Left ventricle myocardium inferior (tissue), 1 donor: ENCODE results near the gene DNAJC18. TPM values are rescaled to one million over a fixed set of nuclear protein-coding genes. Genes with fewer than 3 reads are reported as not detected.

Source experiments
- DNase-seq: peaks from one replicate; pipeline ENCODE4 v3.0.0-alpha.2; 2020
- H3K27ac ChIP-seq: fragments of 200-600 bp; replicated peaks from 2 replicates; pipeline ENCODE4 v1.8.0; 2021
- H3K27me3 ChIP-seq: fragments of 200-600 bp; 2 replicates; pipeline ENCODE4 v1.8.0; 2021; ENCODE audit warnings: low read depth
- H3K36me3 ChIP-seq: fragments of 200-600 bp; 2 replicates; pipeline ENCODE4 v1.8.0; 2021
- H3K4me1 ChIP-seq: fragments of 200-600 bp; 2 replicates; pipeline ENCODE4 v1.8.0; 2021
- H3K4me3 ChIP-seq: fragments of 200-600 bp; 2 replicates; pipeline ENCODE4 v1.8.0; 2021; ENCODE audit warnings: mild to moderate bottlenecking, moderate library complexity
- H3K9me3 ChIP-seq: fragments of 200-600 bp; replicated peaks from 2 replicates; pipeline ENCODE4 v1.8.0; 2021
- intact Hi-C: fragments of 100-400 bp; cut with micrococcal nuclease; formaldehyde crosslinking; loops from one replicate; pipeline ENCODE4 v1.11.0; 2022
- total RNA-seq: library from RNA; stranded (reverse); fragmentation: NEBNext Ultra II Directional; extraction: Animal tissue kit (Norgen Biotek cat#: 25700); gene quantifications from one replicate; pipeline ENCODE4 v1.2.1, GENCODE V29; 2021
- TF ChIP-seq, protein P1 (sequence below): fragments of 200-600 bp; IDR thresholded peaks from 2 replicates; pipeline ENCODE4 v1.8.0; 2021; ENCODE audit warnings: antibody characterized with exemption, mild to moderate bottlenecking, borderline replicate concordance
- donor health status: DM: no; HTN: yes; CAD: no; lungs with severe emphysema.

DNAJC18 gene
- total RNA-seq, 1 donor from 2014 or later, result 14.3 TPM

DNA sequence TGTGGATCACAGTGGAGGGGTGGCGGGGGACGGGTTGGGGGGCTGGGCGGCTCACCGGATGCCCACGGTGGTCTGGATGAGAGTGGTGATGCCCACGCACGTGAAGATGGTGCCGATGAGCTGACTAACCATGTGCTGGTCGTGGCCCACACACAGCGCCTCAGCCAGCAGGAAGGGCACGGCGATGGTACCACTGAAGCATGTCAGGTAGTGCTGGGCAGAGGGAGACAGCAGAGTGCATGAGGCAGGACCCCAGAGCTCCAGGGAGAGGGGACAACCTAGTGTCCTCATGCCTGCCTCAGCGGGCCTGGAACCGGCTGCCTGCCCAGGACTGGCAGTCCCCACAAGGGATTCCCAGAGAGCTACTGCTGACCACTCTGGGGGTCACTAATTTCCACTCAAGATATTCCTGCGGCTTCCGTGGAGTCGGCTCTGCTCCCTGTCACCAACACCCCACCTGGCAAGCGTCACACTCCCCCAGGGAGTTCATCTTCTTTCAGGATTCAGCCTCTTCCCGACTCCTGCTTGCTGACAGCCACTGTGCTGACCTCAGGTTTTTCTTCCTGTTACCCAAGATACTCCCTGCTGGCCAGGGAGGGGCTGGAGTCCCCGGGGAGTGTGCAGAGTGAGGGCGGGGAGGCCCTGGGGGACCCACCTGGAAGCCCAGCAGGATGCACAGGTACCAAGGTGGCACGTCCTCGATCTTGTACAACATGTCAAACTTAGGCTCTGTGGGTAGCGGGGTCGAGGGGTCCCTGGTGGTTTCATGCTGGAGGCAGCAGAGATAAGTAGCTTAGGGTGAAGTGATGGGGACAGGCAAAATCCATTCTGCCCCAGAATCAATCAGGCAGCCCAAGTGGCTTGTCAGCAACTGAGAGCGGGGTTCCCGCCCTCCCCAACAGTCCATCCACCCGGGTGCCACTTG lies 57.2 kb downstream of the DNAJC18 start:
- Histone ChIP-seq H3K36me3 (no peaks in the 10 kb centered on the region), H3K27ac (no peak overlapping the region), H3K4me3 (no peak overlapping the region), H3K9me3 (no peaks in the 10 kb centered on the region), H3K27me3 (no peaks in the 10 kb centered on the region), H3K4me1 (peaks cover 20% of the 10 kb centered on the region)
- intact Hi-C loops, result no loop called here
- TF ChIP-seq, protein P1, sequence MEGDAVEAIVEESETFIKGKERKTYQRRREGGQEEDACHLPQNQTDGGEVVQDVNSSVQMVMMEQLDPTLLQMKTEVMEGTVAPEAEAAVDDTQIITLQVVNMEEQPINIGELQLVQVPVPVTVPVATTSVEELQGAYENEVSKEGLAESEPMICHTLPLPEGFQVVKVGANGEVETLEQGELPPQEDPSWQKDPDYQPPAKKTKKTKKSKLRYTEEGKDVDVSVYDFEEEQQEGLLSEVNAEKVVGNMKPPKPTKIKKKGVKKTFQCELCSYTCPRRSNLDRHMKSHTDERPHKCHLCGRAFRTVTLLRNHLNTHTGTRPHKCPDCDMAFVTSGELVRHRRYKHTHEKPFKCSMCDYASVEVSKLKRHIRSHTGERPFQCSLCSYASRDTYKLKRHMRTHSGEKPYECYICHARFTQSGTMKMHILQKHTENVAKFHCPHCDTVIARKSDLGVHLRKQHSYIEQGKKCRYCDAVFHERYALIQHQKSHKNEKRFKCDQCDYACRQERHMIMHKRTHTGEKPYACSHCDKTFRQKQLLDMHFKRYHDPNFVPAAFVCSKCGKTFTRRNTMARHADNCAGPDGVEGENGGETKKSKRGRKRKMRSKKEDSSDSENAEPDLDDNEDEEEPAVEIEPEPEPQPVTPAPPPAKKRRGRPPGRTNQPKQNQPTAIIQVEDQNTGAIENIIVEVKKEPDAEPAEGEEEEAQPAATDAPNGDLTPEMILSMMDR, result no peak
- no peak for DNase-seq

GRCh38 chr5:139379626-139380449 lies 59.5 kb downstream of the DNAJC18 start:
- H3K36me3 ChIP-seq, result no peaks in the 10 kb centered on the region
- no peaks in the 10 kb centered on the region for H3K9me3 ChIP-seq
- H3K27me3 ChIP-seq, result no peaks in the 10 kb centered on the region
- H3K4me1 ChIP-seq, result peaks cover 10% of the 10 kb centered on the region
- DNase-seq, result no peak
- TF ChIP-seq, protein P1, result no peak
- intact Hi-C loops, result no loop called here
- H3K4me3 ChIP-seq, result no peak overlapping the region
- H3K27ac ChIP-seq, result no peak overlapping the region

GRCh38 chr5:139378941-139379361 lies 60.4 kb downstream of the DNAJC18 start:
- no peak for DNase-seq
- no peak overlapping the region for H3K27ac ChIP-seq

GRCh38 chr5:139378101-139378825 lies 61.1 kb downstream of the DNAJC18 start:
- TF ChIP-seq, protein P1, result no peak
- peaks cover 15% of the 10 kb centered on the region for H3K4me1 ChIP-seq
- peaks cover 3% of the 10 kb centered on the region for H3K36me3 ChIP-seq
- intact Hi-C loops, result no loop called here
- no peak for DNase-seq
- no peak overlapping the region for H3K4me3 ChIP-seq
- no peaks in the 10 kb centered on the region for H3K27me3 ChIP-seq
- no peak overlapping the region for H3K27ac ChIP-seq
- H3K9me3 ChIP-seq, result no peaks in the 10 kb centered on the region

More at GRCh38 chr5:139378941-139379361, 60.4 kb downstream of the DNAJC18 start:
- H3K4me1 ChIP-seq, result peaks cover 12% of the 10 kb centered on the region
- no peaks in the 10 kb centered on the region for H3K27me3 ChIP-seq
- TF ChIP-seq, protein P1, result no peak
- H3K4me3 ChIP-seq, result no peak overlapping the region
- intact Hi-C loops, result no loop called here
- no peaks in the 10 kb centered on the region for H3K36me3 ChIP-seq
- H3K9me3 ChIP-seq, result no peaks in the 10 kb centered on the region

GRCh38 chr5:139377226-139377625 lies 62.1 kb downstream of the DNAJC18 start:
- H3K9me3 ChIP-seq, result no peaks in the 10 kb centered on the region
- no peak for DNase-seq
- H3K27me3 ChIP-seq, result no peaks in the 10 kb centered on the region
- peaks cover 9% of the 10 kb centered on the region for H3K36me3 ChIP-seq
- intact Hi-C loops, result no loop called here
- H3K4me1 ChIP-seq, result peaks cover 26% of the 10 kb centered on the region
- TF ChIP-seq, protein P1, result no peak
- no peak overlapping the region for H3K27ac ChIP-seq
- H3K4me3 ChIP-seq, result no peak overlapping the region
